Liver (tissue), 9 donors: ENCODE data around the gene CELF4. TPM values are rescaled to one million over a fixed set of nuclear protein-coding genes. Genes with fewer than 3 reads are reported as not detected.

Source experiments
- DNase-seq: peaks from one replicate; pipeline ENCODE4 v3.0.0-alpha.2; 2017; ENCODE audit warnings: low spot score
- H3K27ac ChIP-seq, 2 donors: one replicate each; pipeline ENCODE4 v1.7.0; 2013; ENCODE audit warnings: inconsistent platforms in 2 of 2, low read length in 2 of 2, control low read depth in 1 of 2, low read depth in 1 of 2, mild to moderate bottlenecking in 1 of 2
- H3K27me3 ChIP-seq, 4 donors: one replicate each; pipeline versions ENCODE4 v1.6.1 to v1.7.0; 2013; ENCODE audit warnings: low read length in 3 of 4, inconsistent platforms in 1 of 4, mild to moderate bottlenecking in 1 of 4, moderate library complexity in 1 of 4; ENCODE audit not compliant: control insufficient read depth in 4 of 4, insufficient read depth in 4 of 4
- H3K36me3 ChIP-seq, 4 donors: one replicate each; pipeline versions ENCODE4 v1.6.1 to v1.7.0; 2013; ENCODE audit warnings: low read length in 3 of 4, mild to moderate bottlenecking in 3 of 4, low read depth in 1 of 4, moderate library complexity in 1 of 4; ENCODE audit not compliant: control insufficient read depth in 4 of 4, insufficient read depth in 3 of 4
- H3K4me1 ChIP-seq, 4 donors: one replicate each; pipeline versions ENCODE4 v1.6.1 to v1.7.0; 2013; ENCODE audit warnings: low read length in 3 of 4, mild to moderate bottlenecking in 3 of 4, moderate library complexity in 1 of 4; ENCODE audit not compliant: control insufficient read depth in 4 of 4, insufficient read depth in 4 of 4
- H3K4me3 ChIP-seq, 3 donors: one replicate each; pipeline versions ENCODE4 v1.6.1 to v1.7.0; 2013; ENCODE audit warnings: low read length in 3 of 3, control low read depth in 1 of 3, low read depth in 1 of 3, mild to moderate bottlenecking in 1 of 3
- H3K9ac ChIP-seq, 2 donors: one replicate each; pipeline ENCODE4 v1.7.0; 2013; ENCODE audit warnings: low read length in 2 of 2, mild to moderate bottlenecking in 2 of 2, moderate library complexity in 2 of 2, control low read depth in 1 of 2, low read depth in 1 of 2
- H3K9me3 ChIP-seq, 4 donors: one replicate each; pipeline versions ENCODE4 v1.6.1 to v1.7.0; 2013; ENCODE audit warnings: low read length in 3 of 4; ENCODE audit not compliant: control insufficient read depth in 4 of 4
- FOXA1 ChIP-seq: IDR thresholded peaks from 2 replicates; pipeline ENCODE4 v1.6.1; 2016; ENCODE audit warnings: antibody characterized with exemption
- FOXA2 ChIP-seq: IDR thresholded peaks from 2 replicates; pipeline ENCODE4 v1.6.1; 2016; ENCODE audit warnings: antibody characterized with exemption
- GABPA ChIP-seq, 2 donors: IDR thresholded peaks in 1 of 2; conservative IDR thresholded peaks in 1 of 2; 2 replicates each; pipeline ENCODE4 v1.6.1; 2016; ENCODE audit warnings: antibody characterized with exemption in 2 of 2, mild to moderate bottlenecking in 1 of 2, moderate library complexity in 1 of 2
- HNF4A ChIP-seq, 2 donors: conservative IDR thresholded peaks; 2 replicates each; pipeline ENCODE4 v1.6.1; 2016; ENCODE audit warnings: antibody characterized with exemption in 2 of 2, mild to moderate bottlenecking in 2 of 2
- HNF4G ChIP-seq: IDR thresholded peaks from 2 replicates; pipeline ENCODE4 v1.6.1; 2016; ENCODE audit warnings: antibody characterized with exemption
- JUND ChIP-seq, 2 donors: IDR thresholded peaks; 2 replicates each; pipeline ENCODE4 v1.6.1; 2016; ENCODE audit warnings: antibody characterized with exemption in 2 of 2
- NR2F2 ChIP-seq: IDR thresholded peaks from 2 replicates; pipeline ENCODE4 v1.6.1; 2016; ENCODE audit warnings: antibody characterized with exemption
- RAD21 ChIP-seq, 2 donors: IDR thresholded peaks; 2 replicates each; pipeline ENCODE4 v1.6.1; 2016; ENCODE audit warnings: antibody characterized with exemption in 2 of 2, mild to moderate bottlenecking in 2 of 2
- RXRA ChIP-seq, 2 donors: IDR thresholded peaks; 2 replicates each; pipeline ENCODE4 v1.6.1; 2017 to 2018; ENCODE audit warnings: antibody characterized with exemption in 2 of 2, mild to moderate bottlenecking in 1 of 2
- SP1 ChIP-seq: IDR thresholded peaks from 2 replicates; pipeline ENCODE4 v1.6.1; 2018; ENCODE audit warnings: antibody characterized with exemption, mild to moderate bottlenecking
- TAF1 ChIP-seq: conservative IDR thresholded peaks from 2 replicates; pipeline ENCODE4 v1.6.1; 2016; ENCODE audit warnings: antibody characterized with exemption, mild to moderate bottlenecking
- YY1 ChIP-seq: IDR thresholded peaks from 2 replicates; pipeline ENCODE4 v1.6.1; 2016; ENCODE audit warnings: antibody characterized with exemption, mild to moderate bottlenecking
- WGBS: extraction: QIAGEN DNeasy Blood & Tissue Kit; methylation state at CpG from one replicate; pipeline ENCODE4 v1.1.7; 2013; 5-methylcytosine and 5-hydroxymethylcytosine counted together
- polyA plus RNA-seq, 2 donors: library from polyadenylated mRNA; stranded (reverse) in 1 of 2; unstranded in 1 of 2; fragments of 200-250 nt in 1 of 2; fragments of >200 nt in 1 of 2; fragmentation: Nextera tagmentation in 1 of 2; extraction: Ambion mirVana in 1 of 2; gene quantifications; one replicate each; pipeline versions ENCODE4 v1.2.1 to v1.2.3, GENCODE V29; 2013 to 2015
- total RNA-seq, 2 donors: library from RNA; depleted of rRNA; stranded (reverse); fragments of >200 nt; gene quantifications; one replicate each; pipeline ENCODE4 v1.2.3, GENCODE V29; 2014
- TF ChIP-seq, protein P1 (sequence below): IDR thresholded peaks from 2 replicates; pipeline ENCODE4 v1.6.1; 2016; ENCODE audit warnings: antibody characterized with exemption
- TF ChIP-seq, protein P2 (sequence below): IDR thresholded peaks from 2 replicates; pipeline ENCODE4 v1.6.1; 2016; ENCODE audit warnings: antibody characterized with exemption
- TF ChIP-seq, protein P3 (sequence below): fragments of 150-350 bp; IDR thresholded peaks from 2 replicates; pipeline ENCODE4 v1.5.1; 2017; ENCODE audit warnings: improper control_type of control experiment, low read depth, low read length; ENCODE audit not compliant: missing input control
- TF ChIP-seq, protein P4 (sequence below): IDR thresholded peaks from 2 replicates; pipeline ENCODE4 v1.6.1; 2016; ENCODE audit warnings: antibody characterized with exemption
- donor health status: healthy.
- donor health status: healthy.
- donor health status: healthy.
- donor health status: healthy.
- donor health status: healthy.

The CELF4 gene
- total and polyA plus RNA-seq, 4 donors, result 0.08 to 0.28 (median 0.21) TPM; not detected in 1

DNA sequence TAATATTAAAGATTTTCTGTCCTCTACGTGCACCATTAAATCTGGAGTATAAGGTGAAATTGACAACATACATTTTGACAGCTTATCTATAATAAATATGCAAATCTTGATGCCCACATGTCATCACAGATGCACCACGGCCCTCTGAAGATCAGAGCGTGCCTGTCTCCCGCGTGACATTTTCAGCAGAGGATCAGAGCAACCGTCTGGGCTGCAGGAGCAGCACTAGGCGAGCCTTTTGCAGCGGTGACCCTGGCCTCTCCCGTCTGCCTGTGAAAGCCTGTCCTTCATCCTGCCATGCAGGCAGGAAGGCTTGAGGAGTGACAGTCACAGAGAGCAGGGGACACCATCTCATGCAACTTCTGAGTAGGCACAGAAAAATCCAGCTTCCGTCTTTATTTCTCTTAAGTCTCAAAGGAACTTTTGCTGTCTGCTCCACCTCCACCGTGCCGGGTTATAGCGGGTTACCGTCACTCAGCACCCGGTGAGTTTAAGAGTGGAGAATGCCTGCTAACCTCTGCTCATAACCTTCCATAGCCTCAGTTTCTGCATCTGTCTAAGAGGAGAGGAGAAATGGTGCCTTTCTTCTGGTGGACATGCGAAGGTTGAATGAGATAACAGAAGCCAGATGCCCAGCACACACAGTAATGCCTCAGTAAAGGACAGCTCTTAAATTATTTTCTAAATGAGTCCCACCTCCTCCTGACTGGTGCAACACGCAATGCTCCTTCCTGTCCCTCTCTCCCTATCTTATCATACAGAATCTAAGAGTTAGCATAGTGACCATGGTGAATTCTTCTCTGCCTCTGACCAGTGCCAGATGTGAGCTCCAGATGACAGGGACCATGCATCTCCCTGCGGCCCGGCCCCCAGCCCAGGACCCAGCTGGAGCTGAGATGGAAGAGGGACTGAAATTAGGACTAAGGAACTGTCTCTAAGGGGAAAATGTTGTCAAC is 43.8 kb downstream of the CELF4 start:
- Histone ChIP-seq H3K4me3 (no peak overlapping the region), H3K9ac (no peak overlapping the region), H3K9me3 (no peaks in the 10 kb centered on the region), H3K27me3 (peaks cover 0 to 5% (median 3%) of the 10 kb centered on the region in 4 donors), H3K4me1 (no peaks in the 10 kb centered on the region), H3K27ac (no peak overlapping the region), H3K36me3 (no peaks in the 10 kb centered on the region)
- 60% methylated on average over 19 of the region's 19 CpGs for WGBS
- no peak for DNase-seq
- no peak for TF ChIP-seq TAF1
- TF ChIP-seq YY1, result no peak
- no peak for TF ChIP-seq RXRA (IDR thresholded peaks at IDR 0.05)
- TF ChIP-seq HNF4A (conservative IDR thresholded peaks at IDR 0.05), result no peak
- TF ChIP-seq RAD21 (IDR thresholded peaks at IDR 0.05), result no peak
- TF ChIP-seq JUND (IDR thresholded peaks at IDR 0.05), result no peak

DNA sequence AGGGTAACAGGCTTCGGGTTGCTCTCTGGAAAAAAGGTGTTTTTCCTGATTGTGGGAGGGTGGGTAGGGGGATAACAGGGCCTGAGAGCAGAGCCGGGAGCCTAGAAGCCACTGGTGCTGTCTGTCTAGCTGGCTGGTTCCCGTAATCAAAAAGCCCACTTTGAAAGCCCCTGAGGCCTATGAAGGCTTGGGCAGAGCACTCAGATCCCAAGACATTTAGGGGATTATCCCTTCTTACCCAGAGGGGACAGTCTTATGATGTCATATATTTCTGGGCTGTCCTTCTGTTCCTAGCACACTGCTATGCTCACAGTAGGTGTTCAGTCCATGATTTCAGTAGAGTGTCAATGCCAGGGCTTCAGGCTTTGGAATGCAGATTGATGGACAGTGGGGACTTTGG is 45.1 kb downstream of the CELF4 start:
- H3K9ac ChIP-seq, result no peak overlapping the region
- H3K9me3 ChIP-seq, result no peaks in the 10 kb centered on the region
- H3K4me3 ChIP-seq, result no peak overlapping the region
- no peaks in the 10 kb centered on the region for H3K4me1 ChIP-seq
- no peak for DNase-seq
- H3K36me3 ChIP-seq, result no peaks in the 10 kb centered on the region
- 68% methylated on average over 3 of the region's 3 CpGs for WGBS
- TF ChIP-seq JUND (IDR thresholded peaks at IDR 0.05) (no peak), FOXA2 (no peak), GABPA (IDR thresholded peaks at IDR 0.05 in 1 of 2, conservative IDR thresholded peaks at IDR 0.05 in 1 of 2) (no peak), YY1 (no peak), SP1 (no peak), HNF4G (no peak), HNF4A (conservative IDR thresholded peaks at IDR 0.05) (no peak)
- TF ChIP-seq, protein P1, sequence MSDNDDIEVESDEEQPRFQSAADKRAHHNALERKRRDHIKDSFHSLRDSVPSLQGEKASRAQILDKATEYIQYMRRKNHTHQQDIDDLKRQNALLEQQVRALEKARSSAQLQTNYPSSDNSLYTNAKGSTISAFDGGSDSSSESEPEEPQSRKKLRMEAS, result no peak
- TF ChIP-seq, protein P2, sequence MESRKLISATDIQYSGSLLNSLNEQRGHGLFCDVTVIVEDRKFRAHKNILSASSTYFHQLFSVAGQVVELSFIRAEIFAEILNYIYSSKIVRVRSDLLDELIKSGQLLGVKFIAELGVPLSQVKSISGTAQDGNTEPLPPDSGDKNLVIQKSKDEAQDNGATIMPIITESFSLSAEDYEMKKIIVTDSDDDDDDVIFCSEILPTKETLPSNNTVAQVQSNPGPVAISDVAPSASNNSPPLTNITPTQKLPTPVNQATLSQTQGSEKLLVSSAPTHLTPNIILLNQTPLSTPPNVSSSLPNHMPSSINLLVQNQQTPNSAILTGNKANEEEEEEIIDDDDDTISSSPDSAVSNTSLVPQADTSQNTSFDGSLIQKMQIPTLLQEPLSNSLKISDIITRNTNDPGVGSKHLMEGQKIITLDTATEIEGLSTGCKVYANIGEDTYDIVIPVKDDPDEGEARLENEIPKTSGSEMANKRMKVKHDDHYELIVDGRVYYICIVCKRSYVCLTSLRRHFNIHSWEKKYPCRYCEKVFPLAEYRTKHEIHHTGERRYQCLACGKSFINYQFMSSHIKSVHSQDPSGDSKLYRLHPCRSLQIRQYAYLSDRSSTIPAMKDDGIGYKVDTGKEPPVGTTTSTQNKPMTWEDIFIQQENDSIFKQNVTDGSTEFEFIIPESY, result no peak
- H3K27me3 ChIP-seq, result peaks cover 0 to 5% (median 3%) of the 10 kb centered on the region in 4 donors
- H3K27ac ChIP-seq, result no peak overlapping the region

DNA sequence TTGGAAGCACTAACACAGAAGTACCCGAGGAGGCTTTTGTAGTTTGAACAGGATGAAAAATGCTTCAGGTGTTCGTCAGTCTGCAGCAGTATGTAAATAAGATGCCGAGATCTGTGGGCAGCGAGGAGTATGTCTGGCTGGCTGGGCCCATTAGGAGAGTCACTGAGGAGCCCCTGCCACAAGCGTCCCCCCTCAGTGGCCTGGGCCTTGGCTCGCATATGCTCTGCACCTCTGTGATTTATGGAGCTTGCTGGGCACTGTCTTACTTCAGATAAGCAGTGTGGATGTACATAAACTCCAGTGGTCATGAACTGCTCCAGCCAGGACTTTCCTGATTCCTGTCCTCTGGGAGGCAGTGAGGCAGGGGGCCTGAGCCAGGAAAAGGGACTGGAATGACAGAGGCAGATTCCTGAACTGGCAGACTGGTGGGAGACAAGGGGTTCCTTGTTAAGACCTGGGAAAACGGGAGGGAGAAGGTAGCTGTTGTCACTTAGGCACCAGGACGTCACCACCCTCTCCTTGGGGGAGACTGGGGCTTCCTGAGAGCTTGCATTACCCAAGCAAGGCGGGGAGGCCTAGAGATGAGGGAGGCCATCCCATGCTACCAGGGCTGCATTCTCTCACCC is 46.0 kb downstream of the CELF4 start:
- Histone ChIP-seq H3K27me3 (peaks cover 0 to 5% (median 0%) of the 10 kb centered on the region in 4 donors), H3K27ac (no peak overlapping the region), H3K36me3 (no peaks in the 10 kb centered on the region), H3K9me3 (no peaks in the 10 kb centered on the region), H3K4me1 (no peaks in the 10 kb centered on the region), H3K4me3 (no peak overlapping the region), H3K9ac (no peak overlapping the region)
- DNase-seq, result no peak
- TF ChIP-seq JUND (IDR thresholded peaks at IDR 0.05), result no peak
- TF ChIP-seq FOXA1, result no peak
- TF ChIP-seq HNF4G, result no peak
- TF ChIP-seq, protein P1, result no peak
- no peak for TF ChIP-seq YY1
- TF ChIP-seq TAF1, result no peak
- TF ChIP-seq, protein P3, sequence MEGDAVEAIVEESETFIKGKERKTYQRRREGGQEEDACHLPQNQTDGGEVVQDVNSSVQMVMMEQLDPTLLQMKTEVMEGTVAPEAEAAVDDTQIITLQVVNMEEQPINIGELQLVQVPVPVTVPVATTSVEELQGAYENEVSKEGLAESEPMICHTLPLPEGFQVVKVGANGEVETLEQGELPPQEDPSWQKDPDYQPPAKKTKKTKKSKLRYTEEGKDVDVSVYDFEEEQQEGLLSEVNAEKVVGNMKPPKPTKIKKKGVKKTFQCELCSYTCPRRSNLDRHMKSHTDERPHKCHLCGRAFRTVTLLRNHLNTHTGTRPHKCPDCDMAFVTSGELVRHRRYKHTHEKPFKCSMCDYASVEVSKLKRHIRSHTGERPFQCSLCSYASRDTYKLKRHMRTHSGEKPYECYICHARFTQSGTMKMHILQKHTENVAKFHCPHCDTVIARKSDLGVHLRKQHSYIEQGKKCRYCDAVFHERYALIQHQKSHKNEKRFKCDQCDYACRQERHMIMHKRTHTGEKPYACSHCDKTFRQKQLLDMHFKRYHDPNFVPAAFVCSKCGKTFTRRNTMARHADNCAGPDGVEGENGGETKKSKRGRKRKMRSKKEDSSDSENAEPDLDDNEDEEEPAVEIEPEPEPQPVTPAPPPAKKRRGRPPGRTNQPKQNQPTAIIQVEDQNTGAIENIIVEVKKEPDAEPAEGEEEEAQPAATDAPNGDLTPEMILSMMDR, result no peak
- no peak for TF ChIP-seq RXRA (IDR thresholded peaks at IDR 0.05)
- TF ChIP-seq NR2F2, result no peak
- TF ChIP-seq, protein P4, sequence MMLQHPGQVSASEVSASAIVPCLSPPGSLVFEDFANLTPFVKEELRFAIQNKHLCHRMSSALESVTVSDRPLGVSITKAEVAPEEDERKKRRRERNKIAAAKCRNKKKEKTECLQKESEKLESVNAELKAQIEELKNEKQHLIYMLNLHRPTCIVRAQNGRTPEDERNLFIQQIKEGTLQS, result no peak
- 60% methylated on average over 9 of the region's 9 CpGs for WGBS
